Mammary epithelial cell (primary cell): ENCODE data around the gene DHRS7B.

Experiments
- EZH2 ChIP-seq: IDR thresholded peaks from 2 replicates; pipeline ENCODE4 v1.6.1; 2012; ENCODE audit warnings: low read length, inconsistent platforms, borderline replicate concordance
- TF ChIP-seq, protein P1 (sequence below), 2 donors: IDR thresholded peaks in 1 of 2; conservative IDR thresholded peaks in 1 of 2; 2 replicates each; pipeline ENCODE4 v1.5.1; 2011 to 2012; ENCODE audit warnings: inconsistent platforms in 2 of 2, low read length in 2 of 2, mild to moderate bottlenecking in 2 of 2, control low read depth in 1 of 2, low read depth in 1 of 2; ENCODE audit not compliant: insufficient read depth in 1 of 2; ENCODE audit errors: extremely low read depth in 1 of 2

DNA sequence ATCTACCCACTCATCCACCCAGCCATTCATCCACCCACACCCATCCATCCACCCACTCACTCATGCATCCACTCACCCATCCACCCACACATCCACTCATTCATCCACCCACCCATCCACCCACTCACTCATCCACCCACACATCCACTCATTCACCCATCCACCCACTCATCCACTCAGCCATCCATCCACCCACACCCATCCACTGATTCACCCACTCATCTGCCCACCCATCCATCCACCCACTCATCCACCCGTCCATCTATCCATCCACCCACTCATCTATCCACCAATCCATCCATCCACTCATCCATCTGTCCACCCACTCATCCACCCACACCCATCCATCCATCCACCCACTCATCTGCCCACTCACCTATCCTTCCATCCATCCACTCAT, 109.2 kb downstream of the DHRS7B start:
- TF ChIP-seq, protein P1, sequence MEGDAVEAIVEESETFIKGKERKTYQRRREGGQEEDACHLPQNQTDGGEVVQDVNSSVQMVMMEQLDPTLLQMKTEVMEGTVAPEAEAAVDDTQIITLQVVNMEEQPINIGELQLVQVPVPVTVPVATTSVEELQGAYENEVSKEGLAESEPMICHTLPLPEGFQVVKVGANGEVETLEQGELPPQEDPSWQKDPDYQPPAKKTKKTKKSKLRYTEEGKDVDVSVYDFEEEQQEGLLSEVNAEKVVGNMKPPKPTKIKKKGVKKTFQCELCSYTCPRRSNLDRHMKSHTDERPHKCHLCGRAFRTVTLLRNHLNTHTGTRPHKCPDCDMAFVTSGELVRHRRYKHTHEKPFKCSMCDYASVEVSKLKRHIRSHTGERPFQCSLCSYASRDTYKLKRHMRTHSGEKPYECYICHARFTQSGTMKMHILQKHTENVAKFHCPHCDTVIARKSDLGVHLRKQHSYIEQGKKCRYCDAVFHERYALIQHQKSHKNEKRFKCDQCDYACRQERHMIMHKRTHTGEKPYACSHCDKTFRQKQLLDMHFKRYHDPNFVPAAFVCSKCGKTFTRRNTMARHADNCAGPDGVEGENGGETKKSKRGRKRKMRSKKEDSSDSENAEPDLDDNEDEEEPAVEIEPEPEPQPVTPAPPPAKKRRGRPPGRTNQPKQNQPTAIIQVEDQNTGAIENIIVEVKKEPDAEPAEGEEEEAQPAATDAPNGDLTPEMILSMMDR (conservative IDR thresholded peaks at IDR 0.05 in 1 of 2, IDR thresholded peaks at IDR 0.05 in 1 of 2; ENCODE audit: extremely low read depth in 1 of 2, insufficient read depth in 1 of 2, low read depth in 1 of 2, low read length in 2 of 2), result no peak
- no peak for TF ChIP-seq EZH2
